Measurements from ENCODE around the gene MAGEA3. TPM values are rescaled to one million over a fixed set of nuclear protein-coding genes. Genes with fewer than 3 reads are reported as not detected.
"Not testable (repeated sequence)": the region's sequence is repeated elsewhere in the genome, so short reads cannot be mapped to it uniquely, and the experiment has no call there.

Gene MAGEA3
- polyA plus RNA-seq (ENCODE audit: insufficient read length) = not detected

DNA sequence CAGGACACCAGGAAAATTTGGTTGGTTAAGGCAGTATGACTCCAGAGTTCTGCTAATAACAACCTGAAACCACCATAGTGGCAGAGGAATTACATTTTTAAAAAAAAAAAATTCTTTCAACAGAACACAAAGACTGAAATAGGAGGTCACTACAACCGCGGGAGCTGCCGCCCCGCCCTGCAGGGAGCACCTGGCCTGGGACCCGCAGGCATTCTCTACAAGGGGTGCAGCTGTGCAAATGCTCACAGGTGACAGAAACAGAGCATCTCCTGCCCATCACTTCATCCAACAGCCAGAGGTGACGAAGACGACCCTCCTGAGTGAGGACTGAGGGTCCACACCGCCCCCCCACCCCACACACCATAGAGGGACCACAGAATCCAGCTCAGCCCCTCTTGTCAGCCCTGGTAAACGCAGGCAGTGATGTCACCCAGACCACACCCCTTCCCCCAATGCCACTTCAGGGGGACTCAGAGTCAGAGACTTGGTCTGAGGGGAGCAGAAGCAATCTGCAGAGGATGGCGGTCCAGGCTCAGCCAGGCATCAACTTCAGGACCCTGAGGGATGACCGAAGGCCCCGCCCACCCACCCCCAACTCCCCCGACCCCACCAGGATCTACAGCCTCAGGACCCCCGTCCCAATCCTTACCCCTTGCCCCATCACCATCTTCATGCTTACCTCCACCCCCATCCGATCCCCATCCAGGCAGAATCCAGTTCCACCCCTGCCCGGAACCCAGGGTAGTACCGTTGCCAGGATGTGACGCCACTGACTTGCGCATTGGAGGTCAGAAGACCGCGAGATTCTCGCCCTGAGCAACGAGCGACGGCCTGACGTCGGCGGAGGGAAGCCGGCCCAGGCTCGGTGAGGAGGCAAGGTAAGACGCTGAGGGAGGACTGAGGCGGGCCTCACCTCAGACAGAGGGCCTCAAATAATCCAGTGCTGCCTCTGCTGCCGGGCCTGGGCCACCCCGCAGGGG, at the start of gene MAGEA3:
Gene MAGEA3, plus strand, starts transcription at position 843 of the 980 bp plus-strand sequence. CDS start 2,039 bp downstream, outside the sequence.
- DNase-seq (ENCODE audit: low read depth) = not testable (repeated sequence)

- no peak for DNase-seq (ENCODE audit: low read depth)
Observed at GRCh38 chrX:152652060-152652459, 46.5 kb upstream of the MAGEA3 start.

DNA sequence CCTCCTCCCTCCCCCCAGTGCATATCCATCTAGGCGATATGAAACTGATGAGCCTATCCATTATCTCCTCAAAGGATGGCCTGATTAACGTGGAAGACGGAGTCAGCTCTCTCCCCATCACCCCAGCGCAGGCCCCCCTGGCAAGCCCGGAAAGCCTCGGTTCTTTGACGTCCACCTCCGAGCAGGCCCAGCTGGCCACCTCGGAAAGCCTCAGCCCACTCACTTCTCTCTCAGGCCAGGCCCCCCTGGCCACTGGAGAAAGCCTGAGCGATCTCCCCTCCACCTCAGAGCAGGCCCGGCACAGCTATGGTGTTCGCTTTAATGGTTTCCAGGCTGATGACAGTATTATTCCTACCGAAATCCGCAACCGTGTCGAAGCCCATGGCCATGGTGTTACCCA, 46.1 kb upstream of the MAGEA3 start:
- DNase-seq (ENCODE audit: low read depth) = no peak

- DNase-seq (ENCODE audit: low read depth) = no peak
Observed at GRCh38 chrX:152656087-152656486, 42.5 kb upstream of the MAGEA3 start.

DNA sequence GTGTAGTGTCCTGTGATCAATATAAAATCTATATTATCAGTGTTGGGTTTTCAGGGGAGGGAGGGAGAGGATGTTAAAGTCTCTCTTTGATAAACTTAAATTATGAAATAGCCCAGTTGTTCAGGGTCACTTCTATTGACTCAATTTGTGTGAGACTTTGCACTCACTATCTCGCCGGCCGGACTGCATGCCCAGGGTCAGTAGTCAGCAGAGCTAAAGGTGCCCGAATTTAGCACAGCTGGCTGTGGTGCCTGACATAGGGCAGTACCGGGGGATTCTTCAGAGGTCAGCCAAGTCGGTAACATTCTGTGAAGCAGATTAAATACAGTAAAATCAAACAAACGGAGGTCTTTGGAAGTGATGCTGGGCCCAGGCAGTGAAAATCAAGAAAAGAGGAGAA, 41.7 kb upstream of the MAGEA3 start:
- no peak for DNase-seq (ENCODE audit: low read depth)

GRCh38 chrX:152658302-152658701, 40.3 kb upstream of the MAGEA3 start:
- no peak for DNase-seq (ENCODE audit: low read depth)

DNA sequence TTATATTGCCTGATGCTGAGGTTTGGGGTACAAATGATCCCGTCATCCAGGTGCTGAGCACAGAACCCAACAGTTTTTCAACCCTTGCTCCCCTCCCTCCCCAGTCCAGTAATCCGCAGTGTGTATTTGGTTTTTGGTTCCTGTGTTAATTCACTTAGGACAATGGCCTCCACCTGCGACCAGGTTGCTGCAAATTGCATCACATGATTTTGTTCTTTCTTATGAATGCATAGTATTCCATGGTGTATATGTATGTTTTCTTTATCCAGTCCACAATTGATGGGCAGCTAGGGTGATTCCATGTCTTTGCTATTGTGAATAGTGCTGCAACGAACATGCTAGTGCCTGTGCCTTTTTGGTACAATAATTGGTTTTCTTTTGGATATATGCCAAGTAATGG, 35.5 kb upstream of the MAGEA3 start:
- DNase-seq (ENCODE audit: low read depth) = no peak

DNA sequence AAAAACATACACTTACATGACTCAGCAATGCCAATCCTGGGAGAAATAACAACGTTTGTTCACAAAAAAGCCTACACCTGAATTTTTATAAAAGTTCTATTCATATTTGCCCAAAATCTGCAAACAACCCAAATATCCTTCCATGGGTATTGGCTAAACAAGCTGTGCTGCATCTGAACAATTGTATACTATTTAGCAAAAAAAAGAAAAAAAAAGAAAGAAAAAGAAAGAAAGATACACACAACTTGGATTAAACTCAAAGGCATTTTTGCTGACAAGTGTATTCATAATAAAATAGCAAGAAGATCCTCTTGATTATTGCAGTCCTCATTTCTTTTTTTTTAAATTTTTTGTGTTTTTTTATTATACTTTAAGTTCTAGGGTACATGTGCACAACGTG, 24.5 kb upstream of the MAGEA3 start:
- no peak for DNase-seq (ENCODE audit: low read depth)

DNA sequence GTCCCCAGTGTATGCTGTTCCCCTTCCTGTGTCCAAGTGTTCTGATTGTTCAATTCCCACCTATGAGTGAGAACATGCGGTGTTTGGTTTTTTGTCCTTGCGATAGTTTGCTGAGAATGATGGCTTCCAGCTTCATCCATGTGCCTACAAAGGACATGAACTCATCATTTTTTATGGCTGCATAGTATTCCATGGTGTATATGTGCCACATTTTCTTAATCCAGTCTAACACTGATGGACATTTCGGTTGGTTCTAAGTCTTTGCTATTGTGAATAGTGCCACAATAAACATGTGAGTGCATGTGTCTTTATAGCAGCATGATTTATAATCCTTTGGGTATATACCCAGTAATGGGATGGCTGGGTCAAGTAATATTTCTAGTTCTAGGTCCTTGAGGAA, 23.9 kb upstream of the MAGEA3 start:
- not testable (repeated sequence) for DNase-seq (ENCODE audit: low read depth)

DNA sequence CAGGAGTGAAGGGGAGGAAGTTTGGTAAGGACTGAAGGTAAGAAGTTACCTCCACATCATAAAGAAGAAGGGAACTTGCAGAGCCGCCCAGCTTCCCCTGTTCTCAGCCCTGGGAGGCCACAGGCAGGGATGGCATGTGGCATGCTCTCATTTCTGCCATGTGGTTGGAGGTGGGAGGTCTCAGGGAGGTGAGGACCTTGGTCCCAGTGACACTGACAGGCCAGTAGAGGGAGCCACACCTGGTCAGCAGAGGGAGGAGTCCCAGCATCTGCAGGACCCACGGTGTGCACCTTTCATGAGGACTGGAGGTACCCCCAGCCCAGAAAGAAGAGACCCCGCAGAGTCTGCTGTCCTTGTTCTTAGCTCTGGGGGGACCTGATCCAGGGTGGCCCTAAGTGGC, 17.6 kb upstream of the MAGEA3 start:
- DNase-seq (ENCODE audit: low read depth) = not testable (repeated sequence)

GRCh38 chrX:152700390-152700789, 1.8 kb downstream of the MAGEA3 start:
- not testable (repeated sequence) for DNase-seq (ENCODE audit: low read depth)

DNA sequence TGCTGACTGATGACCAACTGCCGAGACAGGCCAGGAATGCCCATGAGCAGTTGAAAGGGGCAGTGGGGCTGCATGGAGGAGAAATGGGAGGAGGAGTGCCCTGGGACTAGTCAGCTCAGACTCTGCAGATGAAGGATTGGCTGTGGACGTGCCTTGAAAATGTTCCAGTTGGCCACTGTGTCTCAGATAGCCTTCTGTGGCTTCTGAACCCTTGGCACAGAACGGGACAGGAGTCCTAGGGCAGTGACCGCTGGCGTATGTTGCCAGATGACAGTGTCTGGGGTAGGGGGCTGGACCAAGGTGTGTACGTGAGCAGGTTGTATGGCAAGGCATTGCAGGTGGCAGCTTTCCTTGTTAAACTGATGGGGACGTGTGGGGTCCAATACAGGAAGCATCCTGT, 7.9 kb downstream of the MAGEA3 start:
- not testable (repeated sequence) for DNase-seq (ENCODE audit: low read depth)

GRCh38 chrX:152709173-152709572, 10.6 kb downstream of the MAGEA3 start, which contains the start of gene CSAG2:
CSAG2 (minus strand) TSS chrX:152709273; CDS start chrX:152709112, 161 bp downstream.
- DNase-seq (ENCODE audit: low read depth) = not testable (repeated sequence)

- not testable (repeated sequence) for DNase-seq (ENCODE audit: low read depth)
Observed at GRCh38 chrX:152713195-152713594, 14.6 kb downstream of the MAGEA3 start.

DNA sequence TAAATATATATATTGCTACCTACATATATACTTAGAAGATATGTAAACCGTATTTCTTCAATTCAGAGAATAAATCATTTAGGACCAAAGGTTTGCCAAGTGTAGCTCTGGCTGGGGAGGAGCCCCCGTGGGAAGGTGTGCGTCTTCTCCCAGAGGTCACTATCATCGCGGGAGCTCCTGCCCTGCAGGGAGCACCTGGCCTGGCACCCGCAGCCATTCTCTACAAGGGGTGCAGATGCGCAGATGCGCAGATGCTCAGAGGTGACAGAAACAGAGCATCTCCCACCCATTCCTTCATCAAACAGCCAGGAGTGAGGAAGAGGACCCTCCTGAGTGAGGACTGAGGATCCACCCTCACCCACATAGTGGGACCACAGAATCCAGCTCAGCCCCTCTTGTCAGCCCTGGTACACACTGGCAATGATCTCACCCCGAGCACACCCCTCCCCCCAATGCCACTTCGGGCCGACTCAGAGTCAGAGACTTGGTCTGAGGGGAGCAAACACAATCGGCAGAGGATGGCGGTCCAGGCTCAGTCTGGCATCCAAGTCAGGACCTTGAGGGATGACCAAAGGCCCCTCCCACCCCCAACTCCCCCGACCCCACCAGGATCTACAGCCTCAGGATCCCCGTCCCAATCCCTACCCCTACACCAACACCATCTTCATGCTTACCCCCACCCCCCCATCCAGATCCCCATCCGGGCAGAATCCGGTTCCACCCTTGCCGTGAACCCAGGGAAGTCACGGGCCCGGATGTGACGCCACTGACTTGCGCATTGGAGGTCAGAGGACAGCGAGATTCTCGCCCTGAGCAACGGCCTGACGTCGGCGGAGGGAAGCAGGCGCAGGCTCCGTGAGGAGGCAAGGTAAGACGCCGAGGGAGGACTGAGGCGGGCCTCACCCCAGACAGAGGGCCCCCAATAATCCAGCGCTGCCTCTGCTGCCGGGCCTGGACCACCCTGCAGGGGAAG, 15.5 kb downstream of the MAGEA3 start, which contains the start of gene MAGEA2B:
Gene MAGEA2B, plus strand, starts transcription at position 814 of the 973 bp plus-strand sequence. CDS start 2,479 bp downstream, outside the sequence.
- not testable (repeated sequence) for DNase-seq (ENCODE audit: low read depth)

DNA sequence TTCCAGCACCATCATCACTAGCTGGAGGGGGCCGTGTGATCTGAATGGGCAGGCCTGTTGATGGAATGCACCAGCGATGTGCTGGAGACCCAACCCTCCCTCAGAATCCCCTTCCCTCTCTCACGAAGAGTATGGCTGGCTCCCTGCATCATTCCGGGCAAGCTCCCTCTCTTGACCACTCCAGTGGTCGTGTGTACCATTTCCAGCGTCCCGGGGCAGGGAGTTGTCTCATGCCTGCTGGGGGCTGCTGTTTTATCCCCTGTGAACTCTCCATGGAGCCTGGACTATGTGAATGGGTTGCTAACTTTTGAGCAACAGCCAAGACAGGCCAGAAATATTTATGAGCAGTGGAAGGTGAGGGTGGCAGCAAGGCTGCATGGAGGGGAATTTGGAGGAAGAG, 26.8 kb downstream of the MAGEA3 start:
- DNase-seq (ENCODE audit: low read depth) = no peak

DNA sequence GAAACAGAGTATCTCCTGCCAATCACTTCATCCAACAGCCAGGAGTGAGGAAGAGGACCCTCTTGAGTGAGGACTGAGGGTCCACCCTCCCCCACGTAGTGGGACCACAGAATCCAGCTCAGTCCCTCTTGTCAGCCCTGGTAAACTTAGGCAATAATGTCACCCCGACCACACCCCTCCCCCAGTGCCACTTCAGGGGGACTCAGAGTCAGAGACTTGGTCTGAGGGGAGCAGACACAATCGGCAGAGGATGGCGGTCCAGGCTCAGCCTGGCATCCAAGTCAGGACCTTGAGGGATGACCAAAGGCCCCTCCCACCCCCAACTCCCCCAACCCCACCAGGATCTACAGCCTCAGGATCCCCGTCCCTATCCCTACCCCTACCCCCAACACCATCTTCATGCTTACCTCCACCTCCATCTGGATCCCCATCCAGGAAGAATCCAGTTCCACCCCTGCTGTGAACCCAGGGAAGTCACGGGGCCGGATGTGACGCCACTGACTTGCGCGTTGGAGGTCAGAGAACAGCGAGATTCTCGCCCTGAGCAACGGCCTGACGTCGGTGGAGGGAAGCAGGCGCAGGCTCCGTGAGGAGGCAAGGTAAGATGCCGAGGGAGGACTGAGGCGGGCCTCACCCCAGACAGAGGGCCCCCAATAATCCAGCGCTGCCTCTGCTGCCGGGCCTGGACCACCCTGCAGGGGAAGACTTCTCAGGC, 34.8 kb downstream of the MAGEA3 start, which contains the start of the genes CSAG1 and MAGEA12:
Gene CSAG1, minus strand, starts transcription at position 461 of the 715 bp plus-strand sequence. CDS start 1,261 bp downstream, outside the sequence.
Gene MAGEA12, plus strand, starts transcription at position 497 of the 715 bp plus-strand sequence. CDS start 2,405 bp downstream, outside the sequence.
- no peak for DNase-seq (ENCODE audit: low read depth)

- DNase-seq (ENCODE audit: low read depth) = not testable (repeated sequence)
Observed at GRCh38 chrX:152734143-152734858, 35.7 kb downstream of the MAGEA3 start.

DNA sequence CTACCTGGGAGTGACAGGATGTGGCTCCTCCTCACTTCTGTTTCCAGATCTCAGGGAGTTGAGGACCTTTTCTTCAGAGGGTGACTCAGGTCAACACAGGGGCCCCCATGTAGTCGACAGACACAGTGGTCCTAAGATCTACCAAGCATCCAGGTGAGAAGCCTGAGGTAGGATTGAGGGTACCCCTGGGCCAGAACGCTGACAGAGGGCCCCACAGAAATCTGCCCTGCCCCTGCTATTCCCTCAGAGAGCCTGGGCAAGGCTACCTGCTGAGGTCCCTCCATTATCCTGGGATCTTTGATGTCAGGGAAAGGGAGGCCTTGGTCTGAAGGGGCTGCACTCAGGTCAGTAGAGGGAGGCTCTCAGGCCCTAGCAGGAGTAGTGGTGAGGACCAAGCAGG, 36.5 kb downstream of the MAGEA3 start:
- no peak for DNase-seq (ENCODE audit: low read depth)

All from forelimb muscle (tissue), 1 donor.